Measurements from ENCODE around the gene MYO1D.

DNA sequence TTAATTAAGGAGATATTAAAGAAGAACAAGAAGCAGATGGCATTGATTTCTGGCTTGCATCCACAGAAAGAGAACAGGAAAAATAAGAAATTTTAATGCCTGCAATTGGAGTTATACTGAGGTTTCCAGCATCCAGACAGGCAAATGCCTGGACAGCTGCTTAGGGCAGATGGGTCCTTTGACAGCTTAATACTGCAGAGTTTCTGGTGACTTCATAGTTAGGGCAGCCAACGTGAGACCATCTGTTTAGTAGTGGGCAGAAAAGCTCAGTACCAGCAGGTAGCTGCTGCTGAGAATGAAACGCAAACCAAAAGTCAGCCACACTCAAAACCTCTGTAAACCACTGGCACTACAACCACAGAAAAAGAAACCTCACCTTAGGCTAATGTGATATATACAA is 280.3 kb downstream of the MYO1D start:
- TF ChIP-seq, protein P1, sequence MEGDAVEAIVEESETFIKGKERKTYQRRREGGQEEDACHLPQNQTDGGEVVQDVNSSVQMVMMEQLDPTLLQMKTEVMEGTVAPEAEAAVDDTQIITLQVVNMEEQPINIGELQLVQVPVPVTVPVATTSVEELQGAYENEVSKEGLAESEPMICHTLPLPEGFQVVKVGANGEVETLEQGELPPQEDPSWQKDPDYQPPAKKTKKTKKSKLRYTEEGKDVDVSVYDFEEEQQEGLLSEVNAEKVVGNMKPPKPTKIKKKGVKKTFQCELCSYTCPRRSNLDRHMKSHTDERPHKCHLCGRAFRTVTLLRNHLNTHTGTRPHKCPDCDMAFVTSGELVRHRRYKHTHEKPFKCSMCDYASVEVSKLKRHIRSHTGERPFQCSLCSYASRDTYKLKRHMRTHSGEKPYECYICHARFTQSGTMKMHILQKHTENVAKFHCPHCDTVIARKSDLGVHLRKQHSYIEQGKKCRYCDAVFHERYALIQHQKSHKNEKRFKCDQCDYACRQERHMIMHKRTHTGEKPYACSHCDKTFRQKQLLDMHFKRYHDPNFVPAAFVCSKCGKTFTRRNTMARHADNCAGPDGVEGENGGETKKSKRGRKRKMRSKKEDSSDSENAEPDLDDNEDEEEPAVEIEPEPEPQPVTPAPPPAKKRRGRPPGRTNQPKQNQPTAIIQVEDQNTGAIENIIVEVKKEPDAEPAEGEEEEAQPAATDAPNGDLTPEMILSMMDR (IDR thresholded peaks at IDR 0.05), result no peak
- no peak for TF ChIP-seq POLR2A (IDR thresholded peaks at IDR 0.05)
